ENCODE data around the gene UPK1A.
"Not testable (repeated sequence)": the region's sequence is repeated elsewhere in the genome, so short reads cannot be mapped to it uniquely, and the experiment has no call there.

UPK1A gene

DNA sequence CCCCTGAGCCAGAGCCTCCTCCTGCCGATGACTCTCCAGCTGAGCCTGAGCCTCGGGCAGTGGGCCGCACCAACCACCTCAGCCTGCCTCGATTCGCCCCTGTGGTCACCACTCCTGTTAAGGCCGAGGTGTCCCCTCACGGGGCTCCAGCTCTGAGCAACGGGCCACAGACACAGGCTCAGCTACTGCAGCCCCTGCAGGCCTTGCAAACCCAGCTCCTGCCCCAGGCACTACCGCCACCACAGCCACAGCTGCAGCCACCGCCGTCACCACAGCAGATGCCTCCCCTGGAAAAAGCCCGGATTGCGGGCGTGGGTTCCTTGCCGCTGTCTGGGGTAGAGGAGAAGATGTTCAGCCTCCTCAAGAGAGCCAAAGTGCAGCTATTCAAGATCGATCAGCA is 55.1 kb downstream of the UPK1A start:
- H3K9me3 ChIP-seq, result no peaks in the 10 kb centered on the region
- peaks cover 69% of the 10 kb centered on the region for H3K36me3 ChIP-seq
- peaks cover 19 to 23% of the 10 kb centered on the region in 2 experiments for H3K4me1 ChIP-seq (ENCODE audit: control insufficient read depth in 1 of 2, insufficient read depth in 1 of 2, low read depth in 1 of 2, low read length in 1 of 2)
- H3K27ac ChIP-seq, result no peak overlapping the region
- no peak overlapping the region for H3K4me3 ChIP-seq (ENCODE audit: low read depth in 1 of 2, low read length in 1 of 2)
- no peaks in the 10 kb centered on the region for H3K27me3 ChIP-seq
- TF ChIP-seq, protein P1, sequence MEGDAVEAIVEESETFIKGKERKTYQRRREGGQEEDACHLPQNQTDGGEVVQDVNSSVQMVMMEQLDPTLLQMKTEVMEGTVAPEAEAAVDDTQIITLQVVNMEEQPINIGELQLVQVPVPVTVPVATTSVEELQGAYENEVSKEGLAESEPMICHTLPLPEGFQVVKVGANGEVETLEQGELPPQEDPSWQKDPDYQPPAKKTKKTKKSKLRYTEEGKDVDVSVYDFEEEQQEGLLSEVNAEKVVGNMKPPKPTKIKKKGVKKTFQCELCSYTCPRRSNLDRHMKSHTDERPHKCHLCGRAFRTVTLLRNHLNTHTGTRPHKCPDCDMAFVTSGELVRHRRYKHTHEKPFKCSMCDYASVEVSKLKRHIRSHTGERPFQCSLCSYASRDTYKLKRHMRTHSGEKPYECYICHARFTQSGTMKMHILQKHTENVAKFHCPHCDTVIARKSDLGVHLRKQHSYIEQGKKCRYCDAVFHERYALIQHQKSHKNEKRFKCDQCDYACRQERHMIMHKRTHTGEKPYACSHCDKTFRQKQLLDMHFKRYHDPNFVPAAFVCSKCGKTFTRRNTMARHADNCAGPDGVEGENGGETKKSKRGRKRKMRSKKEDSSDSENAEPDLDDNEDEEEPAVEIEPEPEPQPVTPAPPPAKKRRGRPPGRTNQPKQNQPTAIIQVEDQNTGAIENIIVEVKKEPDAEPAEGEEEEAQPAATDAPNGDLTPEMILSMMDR (IDR thresholded peaks at IDR 0.05), result no peak

DNA sequence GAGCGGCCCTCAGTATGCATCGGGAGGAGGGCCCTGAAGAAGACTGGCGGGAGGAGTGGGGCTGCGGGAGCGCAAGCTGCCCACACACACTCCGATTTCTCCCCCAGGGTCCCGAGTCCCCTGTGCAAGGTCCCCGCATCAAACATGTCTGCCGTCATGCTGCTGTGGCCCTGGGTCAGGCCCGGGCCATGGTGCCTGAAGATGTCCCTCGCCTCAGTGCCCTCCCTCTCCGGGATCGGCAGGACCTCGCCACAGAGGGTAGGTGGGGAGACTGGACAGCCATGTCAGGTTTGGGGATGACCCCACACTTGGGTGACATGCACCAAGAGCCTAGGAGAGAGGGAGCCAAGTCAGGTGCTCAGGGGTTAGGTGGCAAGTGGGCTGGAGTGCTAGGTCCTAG is 56.1 kb downstream of the UPK1A start:
- Histone ChIP-seq H3K27ac (no peak overlapping the region), H3K27me3 (no peaks in the 10 kb centered on the region), H3K4me3 (ENCODE audit: low read depth in 1 of 2, low read length in 1 of 2) (no peak overlapping the region), H3K36me3 (peaks cover 80% of the 10 kb centered on the region), H3K4me1 (ENCODE audit: control insufficient read depth in 1 of 2, insufficient read depth in 1 of 2, low read depth in 1 of 2, low read length in 1 of 2) (peaks cover 12 to 14% of the 10 kb centered on the region in 2 experiments), H3K9me3 (no peaks in the 10 kb centered on the region)
- TF ChIP-seq, protein P1 (IDR thresholded peaks at IDR 0.05), result no peak

DNA sequence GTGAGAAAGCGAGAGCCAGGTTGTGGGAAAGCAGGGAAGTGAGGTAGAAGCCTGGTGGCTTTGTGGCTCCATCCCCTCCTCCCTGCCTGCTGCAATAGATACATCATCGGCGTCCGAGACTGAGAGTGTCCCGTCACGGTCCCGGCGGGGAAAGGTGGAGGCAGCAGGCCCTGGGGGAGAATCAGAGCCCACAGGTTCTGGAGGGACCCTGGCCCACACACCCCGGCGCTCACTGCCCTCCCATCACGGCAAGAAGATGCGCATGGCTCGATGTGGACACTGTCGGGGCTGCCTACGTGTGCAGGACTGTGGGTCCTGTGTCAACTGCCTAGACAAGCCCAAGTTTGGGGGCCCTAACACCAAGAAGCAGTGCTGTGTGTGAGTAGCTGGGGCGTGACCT is 56.6 kb downstream of the UPK1A start:
- TF ChIP-seq, protein P1 (IDR thresholded peaks at IDR 0.05), result no peak
- Histone ChIP-seq H3K4me3 (ENCODE audit: low read depth in 1 of 2, low read length in 1 of 2) (no peak overlapping the region), H3K27me3 (no peaks in the 10 kb centered on the region), H3K27ac (no peak overlapping the region), H3K4me1 (ENCODE audit: control insufficient read depth in 1 of 2, insufficient read depth in 1 of 2, low read depth in 1 of 2, low read length in 1 of 2) (peaks cover 12 to 14% of the 10 kb centered on the region in 2 experiments), H3K36me3 (peaks cover 84% of the 10 kb centered on the region), H3K9me3 (no peaks in the 10 kb centered on the region)

DNA sequence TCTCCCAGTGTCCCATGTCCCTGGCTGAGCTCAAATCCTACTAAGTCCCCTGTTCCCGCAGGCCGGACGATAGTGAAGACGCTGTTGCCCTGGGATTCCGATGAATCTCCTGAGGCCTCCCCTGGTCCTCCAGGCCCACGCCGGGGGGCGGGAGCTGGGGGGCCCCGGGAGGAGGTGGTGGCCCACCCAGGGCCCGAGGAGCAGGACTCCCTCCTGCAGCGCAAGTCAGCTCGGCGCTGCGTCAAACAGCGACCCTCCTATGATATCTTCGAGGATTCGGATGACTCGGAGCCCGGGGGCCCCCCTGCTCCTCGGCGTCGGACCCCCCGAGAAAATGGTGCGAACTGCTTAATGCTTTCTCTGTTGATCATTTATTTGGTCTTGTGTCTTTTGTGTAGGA is 57.4 kb downstream of the UPK1A start:
- Histone ChIP-seq H3K27me3 (no peaks in the 10 kb centered on the region), H3K4me1 (ENCODE audit: control insufficient read depth in 1 of 2, insufficient read depth in 1 of 2, low read depth in 1 of 2, low read length in 1 of 2) (peaks cover 7 to 10% of the 10 kb centered on the region in 2 experiments), H3K9me3 (no peaks in the 10 kb centered on the region), H3K4me3 (ENCODE audit: low read depth in 1 of 2, low read length in 1 of 2) (no peak overlapping the region), H3K27ac (no peak overlapping the region), H3K36me3 (peaks cover 92% of the 10 kb centered on the region)
- TF ChIP-seq, protein P1 (IDR thresholded peaks at IDR 0.05), result no peak

- not testable (repeated sequence) for H3K27me3 ChIP-seq; H3K9me3 ChIP-seq; H3K27ac ChIP-seq; H3K4me1 ChIP-seq (ENCODE audit: control insufficient read depth in 1 of 2, insufficient read depth in 1 of 2, low read depth in 1 of 2, low read length in 1 of 2); H3K4me3 ChIP-seq (ENCODE audit: low read depth in 1 of 2, low read length in 1 of 2)
- H3K36me3 ChIP-seq, result peaks cover 97% of the 10 kb centered on the region
Measured at GRCh38 chr19:35724132-35724531, 57.8 kb downstream of the UPK1A start.

DNA sequence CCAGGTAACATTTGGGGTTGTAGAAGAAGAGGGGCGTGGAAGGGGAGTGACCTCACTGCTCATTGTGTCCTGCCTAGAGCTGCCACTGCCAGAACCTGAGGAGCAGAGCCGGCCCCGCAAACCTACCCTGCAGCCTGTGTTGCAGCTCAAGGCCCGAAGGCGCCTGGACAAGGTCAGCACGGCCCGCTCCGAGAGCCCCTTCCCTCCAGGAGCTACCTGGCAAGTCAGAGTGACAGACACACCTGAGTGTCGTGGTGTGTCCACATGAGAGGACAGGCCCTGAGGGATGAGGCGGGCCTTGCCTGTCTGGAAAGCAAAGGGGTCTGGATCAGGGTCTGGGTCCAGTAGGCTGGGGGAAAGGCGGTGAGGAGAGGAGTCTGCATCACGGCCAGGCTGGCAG is 58.2 kb downstream of the UPK1A start:
- no peaks in the 10 kb centered on the region for H3K27me3 ChIP-seq
- peaks cover 0 to 1% of the 10 kb centered on the region in 2 experiments for H3K4me1 ChIP-seq (ENCODE audit: control insufficient read depth in 1 of 2, insufficient read depth in 1 of 2, low read depth in 1 of 2, low read length in 1 of 2)
- no peak overlapping the region for H3K27ac ChIP-seq
- no peaks in the 10 kb centered on the region for H3K9me3 ChIP-seq
- peaks cover 100% of the 10 kb centered on the region for H3K36me3 ChIP-seq
- TF ChIP-seq, protein P1 (IDR thresholded peaks at IDR 0.05), result no peak
- no peak overlapping the region for H3K4me3 ChIP-seq (ENCODE audit: low read depth in 1 of 2, low read length in 1 of 2)

Data from neutrophil (primary cell).